ENCODE data around the gene CD80.

Gene CD80

GRCh38 chr3:119594066-119594465 lies 34.7 kb upstream of the CD80 start:
- DNase-seq (ENCODE audit: low read depth) = no peak
- TF ChIP-seq CTCF (IDR thresholded peaks at IDR 0.05; ENCODE audit: control insufficient read depth, insufficient read depth, low read depth, low read length, missing control alignments) = no peak

GRCh38 chr3:119592861-119593260 lies 33.4 kb upstream of the CD80 start:
- no peak for DNase-seq (ENCODE audit: low read depth)
- H3K4me3 ChIP-seq (ENCODE audit: control insufficient read depth, low read depth, low read length) = no peak overlapping the region

More at GRCh38 chr3:119594066-119594465, 34.7 kb upstream of the CD80 start:
- no peak overlapping the region for H3K4me3 ChIP-seq (ENCODE audit: control insufficient read depth, low read depth, low read length)

DNA sequence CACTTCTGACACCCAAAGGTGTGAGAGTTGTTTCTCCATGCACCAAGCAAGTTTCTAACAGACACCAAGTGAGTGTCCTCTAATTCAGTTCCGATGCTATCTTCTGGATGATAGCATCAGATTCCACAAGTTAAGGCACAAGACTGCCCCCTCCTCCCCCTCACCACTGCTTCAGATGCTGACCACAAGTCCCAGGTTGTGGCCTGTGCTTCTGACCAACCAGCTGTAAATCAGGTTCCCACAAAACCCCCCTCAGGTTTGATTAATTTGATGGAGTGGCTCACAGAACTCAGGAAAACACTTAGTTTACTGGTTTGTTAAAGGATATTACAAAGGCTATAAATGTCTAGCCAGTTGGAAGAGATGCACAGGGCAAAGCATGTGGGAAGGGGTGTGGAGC lies 31.3 kb upstream of the CD80 start:
- H3K4me3 ChIP-seq (ENCODE audit: control insufficient read depth, low read depth, low read length) = no peak overlapping the region
- no peak for TF ChIP-seq CTCF (IDR thresholded peaks at IDR 0.05; ENCODE audit: control insufficient read depth, insufficient read depth, low read depth, low read length, missing control alignments)
- DNase-seq (ENCODE audit: low read depth) = no peak

More at GRCh38 chr3:119592861-119593260, 33.4 kb upstream of the CD80 start:
- TF ChIP-seq CTCF (IDR thresholded peaks at IDR 0.05; ENCODE audit: control insufficient read depth, insufficient read depth, low read depth, low read length, missing control alignments) = no peak

GRCh38 chr3:119589102-119589773 lies 29.8 kb upstream of the CD80 start:
- H3K4me3 ChIP-seq (ENCODE audit: control insufficient read depth, low read depth, low read length) = no peak overlapping the region
- no peak for DNase-seq (ENCODE audit: low read depth)
- TF ChIP-seq CTCF (IDR thresholded peaks at IDR 0.05; ENCODE audit: control insufficient read depth, insufficient read depth, low read depth, low read length, missing control alignments) = no peak

DNA sequence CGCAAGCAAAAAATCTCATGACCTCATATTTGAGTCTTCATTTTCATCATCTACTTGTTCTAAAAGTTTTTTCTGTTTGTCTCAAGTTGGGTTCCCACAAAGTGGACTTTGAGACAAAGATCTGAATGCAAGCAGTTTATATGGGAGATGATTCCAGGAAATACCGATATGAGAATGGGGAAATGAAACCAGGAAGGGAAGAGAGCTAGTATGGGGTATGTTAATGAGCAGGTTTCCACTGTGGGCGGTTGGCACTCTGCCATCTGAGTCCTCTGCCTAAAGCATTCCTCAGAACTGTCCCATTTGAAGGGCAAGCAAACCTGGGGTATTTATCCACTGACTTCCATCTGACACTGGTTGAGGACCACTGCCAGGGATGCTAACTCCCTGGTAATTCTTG lies 28.7 kb upstream of the CD80 start:
- no peak for TF ChIP-seq CTCF (IDR thresholded peaks at IDR 0.05; ENCODE audit: control insufficient read depth, insufficient read depth, low read depth, low read length, missing control alignments)
- DNase-seq (ENCODE audit: low read depth) = no peak
- no peak overlapping the region for H3K4me3 ChIP-seq (ENCODE audit: control insufficient read depth, low read depth, low read length)

GRCh38 chr3:119586733-119587172 lies 27.3 kb upstream of the CD80 start:
- DNase-seq (ENCODE audit: low read depth) = no peak
- no peak for TF ChIP-seq CTCF (IDR thresholded peaks at IDR 0.05; ENCODE audit: control insufficient read depth, insufficient read depth, low read depth, low read length, missing control alignments)
- no peak overlapping the region for H3K4me3 ChIP-seq (ENCODE audit: control insufficient read depth, low read depth, low read length)
